Measurements from ENCODE around the gene DOK3. TPM values are rescaled to one million over a fixed set of nuclear protein-coding genes. Genes with fewer than 3 reads are reported as not detected.

The DOK3 gene
- total and polyA plus RNA-seq, 2 donors (not counting 1 experiment from before 2014, with no cell fraction given) = 103 to 115 TPM

GRCh38 chr5:177471610-177472356 lies 37.8 kb downstream of the DOK3 start:
- Histone ChIP-seq H2AFZ (ENCODE audit: insufficient read depth, low read depth, low read length, poor library complexity, severe bottlenecking) (no peak overlapping the region), H3K4me2 (replicated peaks; ENCODE audit: low read depth, low read length, poor library complexity, severe bottlenecking) (peak overlapping the region; percentile 96), H3K9ac (ENCODE audit: low read length) (no peak overlapping the region), H3K4me1 (ENCODE audit: control insufficient read depth in 2 of 2, insufficient read depth in 2 of 2, low read length in 2 of 2) (peaks cover 7 to 15% of the 10 kb centered on the region in 2 donors), H3K27ac (ENCODE audit: low read length in 2 of 2) (no peak overlapping the region), H4K20me1 (ENCODE audit: control insufficient read depth, insufficient read depth, low read length, poor library complexity, severe bottlenecking) (peaks cover 11% of the 10 kb centered on the region), H3K27me3 (replicated peaks in 1 of 4; ENCODE audit: control extremely low read depth in 1 of 4, control insufficient read depth in 3 of 4, insufficient read depth in 4 of 4, low read length in 3 of 4) (peaks cover 0 to 24% (median 7%) of the 10 kb centered on the region in 4 experiments), H3K9me3 (ENCODE audit: control extremely low read depth in 1 of 3, control insufficient read depth in 2 of 3, insufficient read depth in 1 of 3, low read length in 2 of 3) (no peaks in the 10 kb centered on the region), H3K36me3 (replicated peaks in 1 of 2; ENCODE audit: control extremely low read depth in 1 of 2, control insufficient read depth in 1 of 2, extremely low read depth in 1 of 2, insufficient read depth in 2 of 2, low read length in 1 of 2) (no peaks in the 10 kb centered on the region), H3K79me2 (ENCODE audit: control insufficient read depth, insufficient read depth, low read length) (no peaks in the 10 kb centered on the region), H3K4me3 (ENCODE audit: control extremely low read depth in 1 of 5, extremely low read depth in 1 of 5, insufficient read depth in 1 of 5, low read depth in 2 of 5, low read length in 4 of 5) (peak overlapping the region in 1 of 5 experiments; percentile 60)
- intact Hi-C loops (cut with micrococcal nuclease) = no loop called here
- H3K27ac Mint-ChIP-seq = no peak overlapping the region
- peaks cover 13% of the 10 kb centered on the region for H3K27me3 Mint-ChIP-seq
- H3K4me3 Mint-ChIP-seq = peak overlapping the region; percentile 61
- TF ChIP-seq CTCF (IDR thresholded peaks at IDR 0.05) (no peak), EZH2 (IDR thresholded peaks at IDR 0.05; ENCODE audit: borderline replicate concordance, insufficient read depth, low read depth, low read length, poor library complexity, severe bottlenecking) (no peak)
- ATAC-seq (ENCODE audit: low read depth) (no peak), DNase-seq (no peak)
- no peaks in the 10 kb centered on the region for H3K9me3 Mint-ChIP-seq (ENCODE audit: insufficient read depth)
- CTCF ChIA-PET = interaction anchor here (0.9 to 2.4 kb wide), 6 partner anchors 15 to 103 kb away, joined by 3 to 10 read pairs (median 4); no protein-coding TSS in a partner anchor
- H3K4me1 Mint-ChIP-seq = peaks cover 17% of the 10 kb centered on the region
- POLR2A ChIA-PET = no interaction called here
- 85% methylated on average over 12 of the region's 14 CpGs for WGBS (ENCODE audit: insufficient coverage)
